ENCODE results near the gene CCDC88B. TPM values are rescaled to one million over a fixed set of nuclear protein-coding genes. Genes with fewer than 3 reads are reported as not detected.

The CCDC88B gene
- total and polyA plus RNA-seq, 7 donors: 2.6 to 157 (median 8.6) TPM

- TF ChIP-seq POLR2AphosphoS5 (IDR thresholded peaks at IDR 0.05) (no peak), POLR2A (IDR thresholded peaks at IDR 0.05) (no peak), EP300 (IDR thresholded peaks at IDR 0.05) (peak in 1 of 4 donors; percentile 22), CTCF (IDR thresholded peaks at IDR 0.05) (no peak)
- H3K27ac ChIP-seq: peak overlapping the region; percentile 98 to 99 (median 98)
- H3K4me1 ChIP-seq: peaks cover 0 to 24% (median 22%) of the 10 kb centered on the region in 4 donors
- 2 to 6% methylated on average over 32 of the region's 32 CpGs for WGBS, 2 donors
- no peak for DNase-seq
- no peaks in the 10 kb centered on the region for H3K27me3 ChIP-seq
- peaks cover 10 to 39% (median 17%) of the 10 kb centered on the region in 4 donors for H3K36me3 ChIP-seq
- H3K4me3 ChIP-seq: peak overlapping the region; percentile 83 to 98 (median 86)
- H3K9me3 ChIP-seq: no peaks in the 10 kb centered on the region
- intact Hi-C loops (cut with DNase I): no loop called here
These were observed 23.2 kb upstream of the CCDC88B start for GRCh38 chr11:64316672-64317324.

- Histone ChIP-seq H3K36me3 (peaks cover 10 to 45% (median 17%) of the 10 kb centered on the region in 4 donors), H3K4me3 (peak within 1 kb of the TSS; percentile 83 to 98 (median 86))
- WGBS, 2 donors: 0% methylated on average over 43 of the region's 43 CpGs
These were observed 22.6 kb upstream of the CCDC88B start, which contains the start of gene TRMT112 for GRCh38 chr11:64317325-64317960. TRMT112 (minus strand) TSS chr11:64317559; CDS start chr11:64317526, 33 bp downstream.

GRCh38 chr11:64317961-64318765 lies 21.8 kb upstream of the CCDC88B start, which contains the start of gene PRDX5:
PRDX5 (plus strand) TSS chr11:64318121; CDS start chr11:64318216, 95 bp downstream.
- H3K4me1 ChIP-seq: peaks cover 0 to 24% (median 22%) of the 10 kb centered on the region in 4 donors
- peak; percentile 99 for DNase-seq
- peaks cover 10 to 49% (median 17%) of the 10 kb centered on the region in 4 donors for H3K36me3 ChIP-seq
- H3K9me3 ChIP-seq: no peaks in the 10 kb centered on the region
- peak within 1 kb of the TSS; percentile 83 to 98 (median 86) for H3K4me3 ChIP-seq
- WGBS, 2 donors: 1% methylated on average over 61 of the region's 61 CpGs
- peak within 1 kb of the TSS; percentile 98 to 99 (median 98) for H3K27ac ChIP-seq
- intact Hi-C loops (cut with DNase I): loop anchor here (1.0 to 2.0 kb wide), 2 partner anchors 25 to 37 kb away; no protein-coding TSS in a partner anchor
- TF ChIP-seq EP300 (IDR thresholded peaks at IDR 0.05) (no peak), POLR2A (IDR thresholded peaks at IDR 0.05) (peak; percentile 87 to 94), CTCF (IDR thresholded peaks at IDR 0.05) (peak in 1 of 4 experiments; percentile 11), POLR2AphosphoS5 (IDR thresholded peaks at IDR 0.05) (peak; percentile 93 to 97 (median 96))
- H3K27me3 ChIP-seq: no peaks in the 10 kb centered on the region

More at GRCh38 chr11:64317325-64317960, 22.6 kb upstream of the CCDC88B start, which contains the start of gene TRMT112:
- peaks cover 0 to 24% (median 22%) of the 10 kb centered on the region in 4 donors for H3K4me1 ChIP-seq
- H3K27ac ChIP-seq: peak within 1 kb of the TSS; percentile 98 to 99 (median 98)
- intact Hi-C loops (cut with DNase I): no loop called here
- no peaks in the 10 kb centered on the region for H3K9me3 ChIP-seq
- no peaks in the 10 kb centered on the region for H3K27me3 ChIP-seq
- DNase-seq: peak; percentile 99
- TF ChIP-seq POLR2A (IDR thresholded peaks at IDR 0.05) (peak; percentile 86 to 89), EP300 (IDR thresholded peaks at IDR 0.05) (peak in 1 of 4 donors; percentile 46), CTCF (IDR thresholded peaks at IDR 0.05) (no peak), POLR2AphosphoS5 (IDR thresholded peaks at IDR 0.05) (peak; percentile 93 to 97 (median 96))
